B cell (primary cell): ENCODE data around the gene E2F3. TPM values are rescaled to one million over a fixed set of nuclear protein-coding genes. Genes with fewer than 3 reads are reported as not detected.

Source experiments
- ATAC-seq: fragments of 200-7000 bp; cut with Tn5 transposase; one replicate; pipeline ENCODE4 v1.10.0; 2021; ENCODE audit warnings: low read depth, mild to moderate bottlenecking, moderate number of reproducible peaks, moderate library complexity
- CTCF ChIA-PET: fragments of 350-600 bp; sonication (Branson Sonifier 250); formaldehyde crosslinking; loops from one replicate; lab custom pipeline; 2021; ENCODE audit warnings: antibody characterized with exemption, inconsistent platforms; lab: Charles Lee
- POLR2A ChIA-PET: fragments of 350-600 bp; sonication (Branson Sonifier 250); formaldehyde crosslinking; loops from one replicate; lab custom pipeline; 2021; ENCODE audit warnings: antibody characterized with exemption; lab: Charles Lee
- DNase-seq: peaks from one replicate; pipeline ENCODE4 v3.0.0; 2013
- H2AFZ ChIP-seq: 2 replicates; pipeline ENCODE4 v1.6.1; 2012; ENCODE audit warnings: mild to moderate bottlenecking, low read depth, low read length; ENCODE audit not compliant: insufficient read depth, poor library complexity, severe bottlenecking
- H3K27ac ChIP-seq, 2 donors: 1 replicate in 1 of 2; 2 replicates in 1 of 2; pipeline ENCODE4 v1.5.1; 2012 to 2013; ENCODE audit warnings: low read length in 2 of 2, mild to moderate bottlenecking in 2 of 2, moderate library complexity in 1 of 2
- H3K27me3 ChIP-seq, 4 experiments: fragments of 200-600 bp in 1 of 4; sonication (generic) in 1 of 4; replicated peaks in 1 of 4; 1 replicate in 2 of 4; 2 replicates in 2 of 4; pipeline versions ENCODE4 v1.6.1 to v1.7.0; 2013 to 2016; ENCODE audit warnings: low read length in 3 of 4, mild to moderate bottlenecking in 2 of 4, mixed read lengths in 1 of 4, moderate library complexity in 1 of 4; ENCODE audit not compliant: insufficient read depth in 4 of 4, control insufficient read depth in 3 of 4; ENCODE audit errors: control extremely low read depth in 1 of 4
- H3K36me3 ChIP-seq, 2 experiments: replicated peaks in 1 of 2; 1 replicate in 1 of 2; 2 replicates in 1 of 2; pipeline versions ENCODE4 v1.6.1 to v1.7.1; 2013; ENCODE audit warnings: low read length in 1 of 2; ENCODE audit not compliant: insufficient read depth in 2 of 2, control insufficient read depth in 1 of 2; ENCODE audit errors: control extremely low read depth in 1 of 2, extremely low read depth in 1 of 2
- H3K4me1 ChIP-seq, 2 donors: fragments of 200-600 bp in 1 of 2; sonication (generic) in 1 of 2; 1 replicate in 1 of 2; 2 replicates in 1 of 2; pipeline versions ENCODE4 v1.5.1 to v1.6.1; 2013 to 2017; ENCODE audit warnings: low read length in 2 of 2; ENCODE audit not compliant: control insufficient read depth in 2 of 2, insufficient read depth in 2 of 2
- H3K4me2 ChIP-seq: replicated peaks from 2 replicates; pipeline ENCODE3; 2012; ENCODE audit warnings: mild to moderate bottlenecking, low read depth, low read length; ENCODE audit not compliant: poor library complexity, severe bottlenecking
- H3K4me3 ChIP-seq, 5 experiments: fragments of 200-600 bp in 1 of 5; sonication (generic) in 1 of 5; 1 replicate in 3 of 5; 2 replicates in 2 of 5; pipeline versions ENCODE4 v1.5.1 to v1.7.0; 2011 to 2016; ENCODE audit warnings: low read length in 4 of 5, mild to moderate bottlenecking in 4 of 5, low read depth in 2 of 5, control low read depth in 1 of 5, moderate library complexity in 1 of 5; ENCODE audit not compliant: insufficient read depth in 1 of 5; ENCODE audit errors: control extremely low read depth in 1 of 5, extremely low read depth in 1 of 5
- H3K79me2 ChIP-seq: fragments of 200-600 bp; sonication (generic); one replicate; pipeline ENCODE4 v1.6.0; 2016; ENCODE audit warnings: low read length; ENCODE audit not compliant: control insufficient read depth, insufficient read depth
- H3K9ac ChIP-seq: fragments of 200-600 bp; sonication (generic); 2 replicates; pipeline ENCODE4 v1.6.1; 2017; ENCODE audit warnings: mild to moderate bottlenecking, low read length, moderate library complexity
- H3K9me3 ChIP-seq, 3 donors: one replicate each; pipeline versions ENCODE4 v1.6.1 to v1.7.1; 2013; ENCODE audit warnings: low read length in 2 of 3; ENCODE audit not compliant: control insufficient read depth in 2 of 3, insufficient read depth in 1 of 3; ENCODE audit errors: control extremely low read depth in 1 of 3
- H4K20me1 ChIP-seq: 2 replicates; pipeline ENCODE4 v1.6.0; 2012; ENCODE audit warnings: mild to moderate bottlenecking, low read length; ENCODE audit not compliant: insufficient read depth, control insufficient read depth, poor library complexity, severe bottlenecking
- H3K27ac Mint-ChIP-seq: one replicate; pipeline ENCODE4 v1.8.0; 2021; ENCODE audit warnings: mixed read lengths
- H3K27me3 Mint-ChIP-seq: one replicate; pipeline ENCODE4 v1.8.0; 2021; ENCODE audit warnings: mixed read lengths
- H3K4me1 Mint-ChIP-seq: one replicate; pipeline ENCODE4 v1.8.0; 2021; ENCODE audit warnings: mixed read lengths
- H3K4me3 Mint-ChIP-seq: one replicate; pipeline ENCODE4 v1.8.0; 2021; ENCODE audit warnings: mixed read lengths
- H3K9me3 Mint-ChIP-seq: one replicate; pipeline ENCODE4 v1.8.0; 2022; ENCODE audit warnings: mixed read lengths; ENCODE audit not compliant: insufficient read depth
- CTCF ChIP-seq: fragments of 200-600 bp; IDR thresholded peaks from one replicate; pipeline ENCODE4 v1.8.0; 2022; ENCODE audit warnings: antibody characterized with exemption, mild to moderate bottlenecking
- EZH2 ChIP-seq: IDR thresholded peaks from 2 replicates; pipeline ENCODE4 v1.6.1; 2012; ENCODE audit warnings: borderline replicate concordance, low read depth, mild to moderate bottlenecking, moderate library complexity, low read length; ENCODE audit not compliant: insufficient read depth, poor library complexity, severe bottlenecking
- WGBS: methylation state at CpG from one replicate; pipeline ENCODE4 v1.1.5; 2013; ENCODE audit warnings: missing lambda C conversion rate; ENCODE audit not compliant: insufficient coverage; 5-methylcytosine and 5-hydroxymethylcytosine counted together
- intact Hi-C: fragments of 100-400 bp; cut with micrococcal nuclease; formaldehyde crosslinking; loops from one replicate; pipeline ENCODE4 v1.10.0; 2022
- polyA plus RNA-seq: library from polyadenylated mRNA; depleted of rRNA; stranded (reverse); fragments of >200 nt; gene quantifications from 2 replicates; pipeline ENCODE4 v1.2.3, GENCODE V29; 2012
- total RNA-seq, 2 donors: library from RNA; stranded (reverse); fragments of 120-200 nt in 1 of 2; gene quantifications; 1 replicate in 1 of 2; 2 replicates in 1 of 2; pipeline versions ENCODE4 v1.2.3 to v1.2.4, GENCODE V29; 2013 to 2022

Gene E2F3
- total and polyA plus RNA-seq, 2 donors (not counting 1 experiment from before 2014, with no cell fraction given), result 2.2 to 8.3 TPM

GRCh38 chr6:20411953-20412681 lies 10.4 kb downstream of the E2F3 start:
- CTCF ChIA-PET, result interaction anchor here (2.9 kb wide), 1 partner anchor 7 kb away, joined by 12 read pairs; no protein-coding TSS in a partner anchor
- peaks cover 23 to 41% of the 10 kb centered on the region in 2 donors for H3K4me1 ChIP-seq
- H2AFZ ChIP-seq, result no peak overlapping the region
- H3K4me2 ChIP-seq, result no peak overlapping the region
- H3K36me3 ChIP-seq, result peaks cover 0 to 10% of the 10 kb centered on the region in 2 experiments
- Mint-ChIP-seq H3K27ac (no peak overlapping the region), H3K27me3 (no peaks in the 10 kb centered on the region), H3K9me3 (no peaks in the 10 kb centered on the region), H3K4me1 (peaks cover 54% of the 10 kb centered on the region), H3K4me3 (no peak overlapping the region)
- no peak overlapping the region for H3K9ac ChIP-seq
- no peaks in the 10 kb centered on the region for H3K9me3 ChIP-seq
- H4K20me1 ChIP-seq, result peaks cover 22% of the 10 kb centered on the region
- DNase-seq (no peak), ATAC-seq (no peak)
- TF ChIP-seq CTCF (no peak), EZH2 (no peak)
- WGBS, result 95% methylated on average over 9 of the region's 12 CpGs
- H3K4me3 ChIP-seq, result no peak overlapping the region
- intact Hi-C loops, result no loop called here
- POLR2A ChIA-PET, result no interaction called here
- no peaks in the 10 kb centered on the region for H3K27me3 ChIP-seq
- peaks cover 70% of the 10 kb centered on the region for H3K79me2 ChIP-seq
- no peak overlapping the region for H3K27ac ChIP-seq

- 100% methylated on average over 1 of the region's 5 CpGs for WGBS
Measured at GRCh38 chr6:20412682-20413073, 11.0 kb downstream of the E2F3 start.

More at GRCh38 chr6:20412682-20413073, 11.0 kb downstream of the E2F3 start:
- TF ChIP-seq EZH2 (no peak), CTCF (no peak)
- ATAC-seq (no peak), DNase-seq (no peak)
- Histone ChIP-seq H3K36me3 (peaks cover 0 to 10% of the 10 kb centered on the region in 2 experiments), H3K9me3 (no peaks in the 10 kb centered on the region), H3K9ac (no peak overlapping the region), H2AFZ (no peak overlapping the region), H3K79me2 (peaks cover 74% of the 10 kb centered on the region), H3K27ac (no peak overlapping the region), H3K4me2 (no peak overlapping the region), H3K4me3 (no peak overlapping the region), H4K20me1 (peaks cover 22% of the 10 kb centered on the region), H3K4me1 (peaks cover 26 to 44% of the 10 kb centered on the region in 2 donors), H3K27me3 (no peaks in the 10 kb centered on the region)
- H3K9me3 Mint-ChIP-seq, result no peaks in the 10 kb centered on the region
- ChIA-PET CTCF (interaction anchor here (2.9 kb wide), 1 partner anchor 8 kb away, joined by 12 read pairs; no protein-coding TSS in a partner anchor), POLR2A (interaction anchor here (0.5 kb wide), 1 partner anchor 89 kb away, joined by 3 read pairs; no protein-coding TSS in a partner anchor)
- intact Hi-C loops, result no loop called here
- no peak overlapping the region for H3K4me3 Mint-ChIP-seq
- no peaks in the 10 kb centered on the region for H3K27me3 Mint-ChIP-seq
- no peak overlapping the region for H3K27ac Mint-ChIP-seq
- H3K4me1 Mint-ChIP-seq, result peaks cover 53% of the 10 kb centered on the region
